Fibroblast of lung (primary cell): Measurements from ENCODE around the gene FSTL4. TPM values are rescaled to one million over a fixed set of nuclear protein-coding genes. Genes with fewer than 3 reads are reported as not detected.

Experiments
- DNase-seq, 2 donors: peaks; one replicate each; pipeline versions ENCODE4 v3.0.0 to v3.0.0-alpha.2; 2010; ENCODE audit warnings: low read depth in 2 of 2
- H2AFZ ChIP-seq: 2 replicates; pipeline ENCODE4 v1.5.1; 2012; ENCODE audit warnings: low read length, control low read depth, inconsistent platforms
- H3K27ac ChIP-seq: 2 replicates; pipeline ENCODE4 v1.5.1; 2011; ENCODE audit warnings: low read length, control low read depth; ENCODE audit not compliant: insufficient read depth
- H3K27me3 ChIP-seq: 2 replicates; pipeline ENCODE4 v1.5.1; 2011; ENCODE audit warnings: mild to moderate bottlenecking, low read length; ENCODE audit not compliant: control insufficient read depth, insufficient read depth
- H3K36me3 ChIP-seq: 2 replicates; pipeline ENCODE4 v1.5.1; 2011; ENCODE audit warnings: low read length; ENCODE audit not compliant: control insufficient read depth, insufficient read depth
- H3K4me1 ChIP-seq: 2 replicates; pipeline ENCODE4 v1.5.1; 2011; ENCODE audit warnings: low read length; ENCODE audit not compliant: control insufficient read depth, insufficient read depth; ENCODE audit errors: extremely low read depth
- H3K4me2 ChIP-seq: 2 replicates; pipeline ENCODE4 v1.5.1; 2011; ENCODE audit warnings: low read length, control low read depth; ENCODE audit not compliant: insufficient read depth; ENCODE audit errors: extremely low read depth
- H3K4me3 ChIP-seq, 4 experiments: fragments of 200-600 bp in 1 of 4; sonication (generic) in 1 of 4; replicated peaks in 1 of 4; 2 replicates each; pipeline ENCODE4 v1.5.1; 2011 to 2016; ENCODE audit warnings: low read length in 4 of 4, low read depth in 3 of 4, mild to moderate bottlenecking in 3 of 4, control low read depth in 2 of 4, inconsistent platforms in 1 of 4, mixed read lengths in 1 of 4; ENCODE audit not compliant: insufficient read depth in 1 of 4; ENCODE audit errors: control extremely low read depth in 1 of 4
- H3K79me2 ChIP-seq: 2 replicates; pipeline ENCODE4 v1.5.1; 2012; ENCODE audit warnings: mild to moderate bottlenecking, low read length, inconsistent platforms; ENCODE audit not compliant: control insufficient read depth, insufficient read depth
- H3K9ac ChIP-seq: 2 replicates; pipeline ENCODE4 v1.5.1; 2011; ENCODE audit warnings: mild to moderate bottlenecking, low read length, control low read depth; ENCODE audit not compliant: insufficient read depth
- H3K9me3 ChIP-seq: 2 replicates; pipeline ENCODE4 v1.5.1; 2012; ENCODE audit warnings: low read depth, low read length; ENCODE audit not compliant: control insufficient read depth, insufficient read depth
- H4K20me1 ChIP-seq: 2 replicates; pipeline ENCODE4 v1.5.1; 2011; ENCODE audit warnings: low read length; ENCODE audit not compliant: control insufficient read depth, insufficient read depth; ENCODE audit errors: extremely low read depth
- EZH2 ChIP-seq: IDR thresholded peaks from 2 replicates; pipeline ENCODE4 v1.5.1; 2012; ENCODE audit warnings: low read length, control low read depth, mild to moderate bottlenecking; ENCODE audit errors: missing control alignments
- polyA minus RNA-seq: library from RNA; depleted of rRNA, polyadenylated mRNA; stranded (reverse); fragments of >200 nt; gene quantifications from 2 replicates; pipeline ENCODE4 v1.2.3, GENCODE V29; 2011; ENCODE audit warnings: low replicate concordance
- polyA plus RNA-seq, 2 donors: library from polyadenylated mRNA; depleted of rRNA in 1 of 2; stranded (reverse) in 1 of 2; unstranded in 1 of 2; fragments of >200 nt; gene quantifications; 2 replicates each; pipeline ENCODE4 v1.2.1, GENCODE V29; 2011 to 2012; ENCODE audit warnings: missing spikeins in 1 of 2
- total RNA-seq: library from RNA; depleted of rRNA; stranded (reverse); fragments of >200 nt; gene quantifications from 2 replicates; pipeline ENCODE4 v1.2.1, GENCODE V29; 2014
- TF ChIP-seq, protein P1 (sequence below), 2 donors: IDR thresholded peaks in 1 of 2; conservative IDR thresholded peaks in 1 of 2; 1 replicate in 1 of 2; 2 replicates in 1 of 2; pipeline ENCODE4 v1.5.1; 2011 to 2012; ENCODE audit warnings: low read length in 2 of 2, control low read depth in 1 of 2, inconsistent platforms in 1 of 2, low read depth in 1 of 2, mild to moderate bottlenecking in 1 of 2

The FSTL4 gene
- total RNA-seq (0.33 TPM in 1 of 2 replicates, not detected in the other), polyA plus RNA-seq (0.17 and 0.20 TPM in 2 replicates), polyA minus RNA-seq (0.12 and 0.52 TPM in 2 replicates)
- polyA plus RNA-seq (2012): 0.16 and 0.23 TPM in 2 replicates

- Histone ChIP-seq H4K20me1 (no peaks in the 10 kb centered on the region), H3K4me2 (no peak within 1 kb of the TSS), H3K9me3 (no peaks in the 10 kb centered on the region), H2AFZ (no peak within 1 kb of the TSS), H3K4me3 (no peak within 1 kb of the TSS), H3K27me3 (peaks cover 27% of the 10 kb centered on the region), H3K36me3 (no peaks in the 10 kb centered on the region), H3K79me2 (no peaks in the 10 kb centered on the region), H3K27ac (no peak within 1 kb of the TSS), H3K9ac (no peak within 1 kb of the TSS), H3K4me1 (no peaks in the 10 kb centered on the region)
- no peak for DNase-seq
- TF ChIP-seq, protein P1, sequence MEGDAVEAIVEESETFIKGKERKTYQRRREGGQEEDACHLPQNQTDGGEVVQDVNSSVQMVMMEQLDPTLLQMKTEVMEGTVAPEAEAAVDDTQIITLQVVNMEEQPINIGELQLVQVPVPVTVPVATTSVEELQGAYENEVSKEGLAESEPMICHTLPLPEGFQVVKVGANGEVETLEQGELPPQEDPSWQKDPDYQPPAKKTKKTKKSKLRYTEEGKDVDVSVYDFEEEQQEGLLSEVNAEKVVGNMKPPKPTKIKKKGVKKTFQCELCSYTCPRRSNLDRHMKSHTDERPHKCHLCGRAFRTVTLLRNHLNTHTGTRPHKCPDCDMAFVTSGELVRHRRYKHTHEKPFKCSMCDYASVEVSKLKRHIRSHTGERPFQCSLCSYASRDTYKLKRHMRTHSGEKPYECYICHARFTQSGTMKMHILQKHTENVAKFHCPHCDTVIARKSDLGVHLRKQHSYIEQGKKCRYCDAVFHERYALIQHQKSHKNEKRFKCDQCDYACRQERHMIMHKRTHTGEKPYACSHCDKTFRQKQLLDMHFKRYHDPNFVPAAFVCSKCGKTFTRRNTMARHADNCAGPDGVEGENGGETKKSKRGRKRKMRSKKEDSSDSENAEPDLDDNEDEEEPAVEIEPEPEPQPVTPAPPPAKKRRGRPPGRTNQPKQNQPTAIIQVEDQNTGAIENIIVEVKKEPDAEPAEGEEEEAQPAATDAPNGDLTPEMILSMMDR (conservative IDR thresholded peaks at IDR 0.05 in 1 of 2, IDR thresholded peaks at IDR 0.05 in 1 of 2; ENCODE audit: low read depth in 1 of 2, low read length in 2 of 2): no peak
- TF ChIP-seq EZH2: no peak
Measured at GRCh38 chr5:133612249-133612860, at the start of gene FSTL4. FSTL4 (minus strand) TSS chr5:133612541.

- Histone ChIP-seq H3K36me3 (no peaks in the 10 kb centered on the region), H4K20me1 (no peaks in the 10 kb centered on the region)
Measured at GRCh38 chr5:133661389-133661788, 49.0 kb upstream of the FSTL4 start.

DNA sequence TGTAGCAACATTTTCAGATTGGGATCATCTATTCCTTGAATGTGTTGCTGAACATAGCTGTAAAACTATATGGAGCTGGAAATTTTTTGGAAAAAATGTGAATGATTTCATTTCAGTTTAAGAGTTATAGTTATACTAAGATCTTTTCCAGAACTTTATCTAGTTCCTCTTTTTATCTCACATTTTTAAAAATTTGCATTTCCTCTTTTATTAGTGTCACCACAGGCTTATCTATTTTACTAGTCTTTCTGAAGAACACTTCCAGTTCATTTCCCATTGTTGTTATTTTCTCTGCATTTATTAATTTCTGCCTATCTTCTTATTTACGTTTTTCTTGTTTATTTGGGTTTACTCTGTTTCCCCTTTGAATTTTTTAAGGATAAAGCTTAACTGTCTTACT lies 46.0 kb upstream of the FSTL4 start:
- TF ChIP-seq, protein P1 (conservative IDR thresholded peaks at IDR 0.05 in 1 of 2, IDR thresholded peaks at IDR 0.05 in 1 of 2; ENCODE audit: low read depth in 1 of 2, low read length in 2 of 2): no peak
- no peak for TF ChIP-seq EZH2

More at GRCh38 chr5:133661389-133661788, 49.0 kb upstream of the FSTL4 start:
- H3K27ac ChIP-seq: no peak overlapping the region
- H3K9ac ChIP-seq: no peak overlapping the region
- H3K27me3 ChIP-seq: no peaks in the 10 kb centered on the region
- no peak overlapping the region for H3K4me2 ChIP-seq
- H3K79me2 ChIP-seq: no peaks in the 10 kb centered on the region
- DNase-seq: no peak
- no peaks in the 10 kb centered on the region for H3K9me3 ChIP-seq
- no peak for TF ChIP-seq EZH2
- TF ChIP-seq, protein P1 (conservative IDR thresholded peaks at IDR 0.05 in 1 of 2, IDR thresholded peaks at IDR 0.05 in 1 of 2; ENCODE audit: low read depth in 1 of 2, low read length in 2 of 2): no peak
- no peaks in the 10 kb centered on the region for H3K4me1 ChIP-seq
- H2AFZ ChIP-seq: no peak overlapping the region
- no peak overlapping the region for H3K4me3 ChIP-seq

More for the DNA sequence above, 46.0 kb upstream of the FSTL4 start:
- Histone ChIP-seq H3K9me3 (no peaks in the 10 kb centered on the region), H4K20me1 (no peaks in the 10 kb centered on the region), H3K27ac (no peak overlapping the region), H3K4me1 (no peaks in the 10 kb centered on the region), H3K36me3 (no peaks in the 10 kb centered on the region), H2AFZ (no peak overlapping the region), H3K27me3 (no peaks in the 10 kb centered on the region), H3K4me2 (no peak overlapping the region), H3K9ac (no peak overlapping the region), H3K79me2 (no peaks in the 10 kb centered on the region), H3K4me3 (no peak overlapping the region)
- DNase-seq: no peak
